Panc1 (cell line): Measurements from ENCODE around the gene POMC. TPM values are rescaled to one million over a fixed set of nuclear protein-coding genes. Genes with fewer than 3 reads are reported as not detected.

Source experiments
- ATAC-seq: fragments of 200-7000 bp; cut with Tn5 transposase; 2 replicates; pipeline ENCODE4 v1.9.1; 2020; ENCODE audit warnings: mild to moderate bottlenecking, moderate library complexity
- BruUV-seq: library from RNA; stranded (reverse); fragments of 400-500 nt; replicated peaks from 2 replicates; lab custom pipeline; 2021; lab: Mats Ljungman, UMichigan
- CTCF ChIA-PET: fragments of 300-600 bp; sonication (Branson Sonifier 250); formaldehyde crosslinking; loops from one replicate; lab custom pipeline; 2022; ENCODE audit warnings: antibody characterized with exemption; lab: Charles Lee
- POLR2A ChIA-PET: fragments of 300-600 bp; sonication (Branson Sonifier 250); formaldehyde crosslinking; loops from one replicate; lab custom pipeline; 2022; ENCODE audit warnings: antibody characterized with exemption; lab: Charles Lee
- DNase-seq: peaks from one replicate; pipeline ENCODE4 v3.0.0-alpha.2; 2010; ENCODE audit warnings: low read depth, low spot score
- H3K27ac ChIP-seq: 2 replicates; pipeline ENCODE4 v1.5.1; 2011; ENCODE audit warnings: mild to moderate bottlenecking, low read length, inconsistent platforms
- H3K27me3 ChIP-seq: fragments of 200-500 bp; sonication (Bioruptor generic); 2 replicates; pipeline ENCODE4 v1.6.0; 2014; ENCODE audit warnings: low read length, inconsistent platforms; ENCODE audit not compliant: control insufficient read depth, insufficient read depth
- H3K36me3 ChIP-seq: fragments of 200-500 bp; sonication (Bioruptor generic); 2 replicates; pipeline ENCODE4 v1.5.1; 2014; ENCODE audit warnings: inconsistent platforms, mild to moderate bottlenecking, low read length, moderate library complexity; ENCODE audit not compliant: control insufficient read depth, insufficient read depth
- H3K4me1 ChIP-seq: 2 replicates; pipeline ENCODE4 v1.5.1; 2011; ENCODE audit warnings: inconsistent platforms, mild to moderate bottlenecking, low read length, moderate library complexity; ENCODE audit not compliant: control insufficient read depth, insufficient read depth
- H3K4me3 ChIP-seq, 2 experiments: 2 replicates each; pipeline ENCODE4 v1.5.1; 2011 to 2012; ENCODE audit warnings: low read depth in 2 of 2, low read length in 2 of 2, mild to moderate bottlenecking in 2 of 2, inconsistent platforms in 1 of 2, moderate library complexity in 1 of 2
- H3K9me3 ChIP-seq: fragments of 200-500 bp; sonication (Bioruptor generic); 2 replicates; pipeline ENCODE4 v1.5.1; 2014; ENCODE audit warnings: low read depth, mild to moderate bottlenecking, inconsistent platforms, low read length, moderate library complexity; ENCODE audit not compliant: control insufficient read depth, insufficient read depth
- CTCF ChIP-seq: fragments of 450-650 bp; IDR thresholded peaks from 2 replicates; pipeline ENCODE4 v1.5.1; 2017; ENCODE audit warnings: mild to moderate bottlenecking
- POLR2AphosphoS5 ChIP-seq: IDR thresholded peaks from 2 replicates; pipeline ENCODE4 v1.6.1; 2012; ENCODE audit warnings: mild to moderate bottlenecking, low read depth, low read length, moderate library complexity
- REST ChIP-seq, 2 experiments: IDR thresholded peaks; 2 replicates each; pipeline ENCODE4 v1.6.1; 2011 to 2012; ENCODE audit warnings: low read depth in 2 of 2, control low read depth in 1 of 2, low read length in 1 of 2, mild to moderate bottlenecking in 1 of 2, moderate library complexity in 1 of 2; ENCODE audit not compliant: insufficient read depth in 1 of 2
- SIN3A ChIP-seq: IDR thresholded peaks from 2 replicates; pipeline ENCODE4 v1.6.1; 2012; ENCODE audit warnings: low read depth, mild to moderate bottlenecking, low read length, moderate library complexity, borderline replicate concordance; ENCODE audit not compliant: insufficient read depth
- TCF7L2 ChIP-seq: IDR thresholded peaks from 2 replicates; pipeline ENCODE4 v1.6.1; 2011; ENCODE audit warnings: mild to moderate bottlenecking, low read depth, low read length, inconsistent platforms
- in situ Hi-C: cut with HindIII; loops from 2 replicates; pipeline ENCODE4 v1.10.0; 2016; ENCODE audit warnings: low sequenced_read_pairs, low pct_unique_long_range_greater_than_20kb
- intact Hi-C: fragments of 100-400 bp; cut with micrococcal nuclease; formaldehyde crosslinking; loops from one replicate; pipeline ENCODE4 v1.10.0; 2022; ENCODE audit not compliant: unreplicated experiment
- total RNA-seq: library from RNA; stranded (reverse); gene quantifications from one replicate; pipeline ENCODE4 v1.2.1, GENCODE V29; 2021; ENCODE audit not compliant: unreplicated experiment

Gene POMC
- total RNA-seq, 1 experiment from 2014 or later, result not detected

GRCh38 chr2:25119263-25119662 lies 49.1 kb downstream of the POMC start:
- DNase-seq, result no peak
- CTCF ChIA-PET, result no interaction called here
- Histone ChIP-seq H3K36me3 (no peaks in the 10 kb centered on the region), H3K4me3 (no peak overlapping the region), H3K27me3 (no peaks in the 10 kb centered on the region), H3K4me1 (no peaks in the 10 kb centered on the region), H3K9me3 (no peaks in the 10 kb centered on the region), H3K27ac (no peak overlapping the region)
- no TSS peak for BruUV-seq
- TF ChIP-seq TCF7L2 (no peak), POLR2AphosphoS5 (no peak)
- intact Hi-C loops (no loop called here), in situ Hi-C loops (no loop called here)
- POLR2A ChIA-PET, result no interaction called here
- no peak for ATAC-seq

DNA sequence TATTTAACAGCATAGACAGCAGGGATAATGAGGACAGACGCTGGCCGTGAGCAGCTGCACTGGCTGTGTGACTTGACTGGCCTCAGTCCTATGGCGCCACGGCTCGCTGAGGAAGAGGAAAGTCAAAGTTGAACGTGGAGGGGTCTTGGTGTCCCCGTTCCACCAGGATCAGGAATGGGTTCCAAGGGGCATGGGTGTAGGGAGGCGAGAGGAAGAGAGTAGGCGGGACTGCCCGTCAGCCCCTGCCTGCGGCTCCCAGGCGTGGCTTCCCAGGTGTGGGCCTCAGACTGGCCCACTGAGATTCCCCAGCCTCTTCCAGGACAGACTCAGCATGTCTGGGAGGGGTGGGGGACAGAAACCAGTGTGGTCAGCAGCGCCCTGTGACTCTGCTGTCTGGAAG lies 51.4 kb downstream of the POMC start:
- TF ChIP-seq TCF7L2 (no peak), REST (IDR thresholded peaks at IDR 0.05; ENCODE audit: insufficient read depth in 1 of 2, low read depth in 2 of 2, low read length in 1 of 2) (no peak), POLR2AphosphoS5 (no peak), CTCF (no peak), SIN3A (no peak)
- DNase-seq (no peak), ATAC-seq (peak; percentile 23; the same call in 1 of the 2 replicates)
- BruUV-seq, result no TSS peak
- ChIA-PET CTCF (no interaction called here), POLR2A (no interaction called here)
- intact Hi-C loops, result no loop called here
- H3K36me3 ChIP-seq, result no peaks in the 10 kb centered on the region
- no peaks in the 10 kb centered on the region for H3K4me1 ChIP-seq
- H3K4me3 ChIP-seq, result no peak overlapping the region
- no peaks in the 10 kb centered on the region for H3K9me3 ChIP-seq
- no peaks in the 10 kb centered on the region for H3K27me3 ChIP-seq
- H3K27ac ChIP-seq, result no peak overlapping the region
- in situ Hi-C loops, result no loop called here

- Histone ChIP-seq H3K4me3 (no peak overlapping the region), H3K9me3 (no peaks in the 10 kb centered on the region), H3K27ac (no peak overlapping the region), H3K27me3 (no peaks in the 10 kb centered on the region), H3K4me1 (no peaks in the 10 kb centered on the region), H3K36me3 (no peaks in the 10 kb centered on the region)
- BruUV-seq, result no TSS peak
- intact Hi-C loops, result no loop called here
- CTCF ChIA-PET, result no interaction called here
- ATAC-seq (0 out of 2 replicates have a peak, but pooled peaks have one; percentile 33), DNase-seq (no peak)
- no peak for TF ChIP-seq TCF7L2
- TF ChIP-seq POLR2AphosphoS5, result no peak
- peak in 1 of 2 experiments; percentile 67; a peak in 1 of 4 replicates for TF ChIP-seq REST (IDR thresholded peaks at IDR 0.05; ENCODE audit: insufficient read depth in 1 of 2, low read depth in 2 of 2, low read length in 1 of 2)
- TF ChIP-seq CTCF, result no peak
- no peak for TF ChIP-seq SIN3A
- in situ Hi-C loops, result no loop called here
- POLR2A ChIA-PET, result interaction anchor here (0.6 kb wide), 1 partner anchor 34 kb away, joined by 10 read pairs; no protein-coding TSS in a partner anchor
Observed at GRCh38 chr2:25115902-25116301, 52.5 kb downstream of the POMC start.
